Activated CD4-positive, alpha-beta T cell treated with anti-CD3 and anti-CD28 coated beads, Interleukin-10, Interleukin-2, amounts not matched to agents 100 ng/mL and 50 ng/mL, durations not matched to agents 16 hours and 8 hours (primary cell): Measurements from ENCODE around the gene SF3B4.
"Not testable (repeated sequence)": the region's sequence is repeated elsewhere in the genome, so short reads cannot be mapped to it uniquely, and the experiment has no call there.

Experiments used
- DNase-seq: peaks from one replicate; pipeline ENCODE4 v3.0.0-alpha.2; 2020

The SF3B4 gene

GRCh38 chr1:149927563-149928400 lies at the start of gene SF3B4:
SF3B4 (minus strand) TSS chr1:149927803; CDS start chr1:149927759, 44 bp downstream.
- DNase-seq, result peak; percentile 96

- DNase-seq, result no peak
Observed at GRCh38 chr1:149977345-149977744, 49.7 kb upstream of the SF3B4 start.

- DNase-seq, result no peak
Observed at GRCh38 chr1:149972547-149972946, 44.9 kb upstream of the SF3B4 start.

- DNase-seq, result no peak
Observed at GRCh38 chr1:149967646-149968045, 40.0 kb upstream of the SF3B4 start.

GRCh38 chr1:149967041-149967440 lies 39.4 kb upstream of the SF3B4 start:
- DNase-seq, result no peak

GRCh38 chr1:149966405-149966804 lies 38.8 kb upstream of the SF3B4 start:
- no peak for DNase-seq

- DNase-seq, result peak; percentile 23
Observed at GRCh38 chr1:149965440-149965839, 37.8 kb upstream of the SF3B4 start.

GRCh38 chr1:149963358-149963757 lies 35.8 kb upstream of the SF3B4 start:
- DNase-seq, result no peak

- DNase-seq, result no peak
Observed at GRCh38 chr1:149962736-149963135, 35.1 kb upstream of the SF3B4 start.

GRCh38 chr1:149962039-149962647 lies 34.5 kb upstream of the SF3B4 start:
- peak; percentile 72 for DNase-seq

- DNase-seq, result not testable (repeated sequence)
Observed at GRCh38 chr1:149957548-149957947, 29.9 kb upstream of the SF3B4 start.

- DNase-seq, result no peak
Observed at GRCh38 chr1:149949911-149950310, 22.3 kb upstream of the SF3B4 start.

GRCh38 chr1:149945206-149945605 lies 17.6 kb upstream of the SF3B4 start:
- no peak for DNase-seq

- no peak for DNase-seq
Observed at GRCh38 chr1:149942885-149943284, 15.3 kb upstream of the SF3B4 start.

GRCh38 chr1:149942207-149942606 lies 14.6 kb upstream of the SF3B4 start:
- no peak for DNase-seq

- no peak for DNase-seq
Observed at GRCh38 chr1:149940427-149940826, 12.8 kb upstream of the SF3B4 start.

GRCh38 chr1:149938668-149939003 lies 11.0 kb upstream of the SF3B4 start:
- DNase-seq, result not testable (repeated sequence)

- peak; percentile 36 for DNase-seq
Observed at GRCh38 chr1:149937759-149938158, 10.2 kb upstream of the SF3B4 start.

- no peak for DNase-seq
Observed at GRCh38 chr1:149936992-149937705, 9.5 kb upstream of the SF3B4 start.

- DNase-seq, result no peak
Observed at GRCh38 chr1:149936170-149936991, 8.8 kb upstream of the SF3B4 start, which contains the start of gene MTMR11. MTMR11 (minus strand) TSS chr1:149936879; CDS start chr1:149936647, 232 bp downstream.

- DNase-seq, result no peak
Observed at GRCh38 chr1:149934356-149934755, 6.8 kb upstream of the SF3B4 start.

GRCh38 chr1:149933208-149933607 lies 5.6 kb upstream of the SF3B4 start:
- DNase-seq, result no peak

- no peak for DNase-seq
Observed at GRCh38 chr1:149932474-149932873, 4.9 kb upstream of the SF3B4 start.
